Measurements from ENCODE around the gene ATP6V0C. TPM values are rescaled to one million over a fixed set of nuclear protein-coding genes. Genes with fewer than 3 reads are reported as not detected.

ATP6V0C gene
- total and polyA plus RNA-seq, 2 of the 8 experiments (the other 6 are each of a cell fraction or from before 2014, with no cell fraction given), result 125 to 176 TPM

DNA sequence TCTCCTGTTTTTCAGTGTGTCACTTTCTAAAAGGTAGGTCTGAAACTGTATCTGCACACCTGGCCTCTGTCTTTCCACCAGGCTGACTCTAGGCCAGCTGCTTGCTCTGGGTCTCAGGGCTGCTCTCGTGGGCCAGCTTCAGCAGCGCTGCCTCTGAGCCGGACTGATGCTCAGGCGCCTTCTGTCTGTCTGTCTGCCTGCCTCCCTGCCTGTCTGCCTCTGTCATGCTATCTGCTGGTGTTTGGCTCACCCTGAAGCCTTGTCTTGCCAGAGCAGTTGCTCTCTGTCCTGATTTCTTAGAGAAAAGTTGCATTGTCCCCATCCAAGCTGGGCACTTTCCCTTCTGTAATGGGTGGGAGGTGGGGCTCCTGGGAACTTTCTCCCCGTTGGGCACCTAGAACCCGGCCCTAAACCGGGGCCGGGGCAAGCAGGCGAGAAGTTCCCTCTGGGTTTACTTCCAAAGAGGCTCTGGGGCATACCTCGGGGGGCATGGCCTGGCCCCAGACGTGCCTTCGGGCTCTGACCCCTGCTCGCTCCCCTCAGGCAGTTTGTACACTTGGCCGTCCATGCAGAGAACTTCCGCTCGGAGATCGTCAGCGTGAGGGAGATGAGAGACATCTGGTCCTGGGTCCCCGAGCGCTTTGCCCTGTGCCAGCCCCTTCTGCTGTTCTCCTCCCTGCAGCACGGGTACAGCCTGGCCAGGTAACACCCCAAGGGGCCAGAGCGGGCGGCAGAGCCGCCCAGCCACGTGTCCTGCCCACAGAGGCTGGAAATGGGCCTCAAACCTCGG lies 15.9 kb upstream of the ATP6V0C start:
- H3K4me2 ChIP-seq (ENCODE audit: insufficient read depth in 1 of 2, low read depth in 2 of 2, low read length in 2 of 2), result no peak overlapping the region
- POLR2A ChIA-PET (ENCODE audit: partially characterized antibody), result interaction anchor here (1.6 to 2.1 kb wide), 2 partner anchors 16 to 275 kb away, joined by 3 to 5 read pairs; partner anchors contain the start of gene ATP6V0C
- no peak for FAIRE-seq
- 94% methylated on average over 26 of the region's 26 CpGs; no CpG with 5 or more reads in 1 of the 2 experiments for WGBS, 2 experiments (ENCODE audit: extremely low coverage in 1 of 2, insufficient coverage in 1 of 2, insufficient read length in 1 of 2, insufficient replicate concordance in 2 of 2, low coverage in 1 of 2, low lambda C conversion rate in 2 of 2, missing lambda C conversion rate in 1 of 2)
- H2BK5ac ChIP-seq (ENCODE audit: low read depth, low read length), result no peak overlapping the region
- CTCF ChIA-PET (ENCODE audit: partially characterized antibody), result interaction anchor here (0.5 to 1.3 kb wide), 7 partner anchors 8 to 248 kb away, joined by 3 to 4 read pairs (median 3); partner anchors contain the start of gene ECI1
- no peaks in the 10 kb centered on the region; the same call in 1 of the 2 replicates for H3K79me1 ChIP-seq (ENCODE audit: low read depth, low read length)
- H3K36me3 ChIP-seq (ENCODE audit: control insufficient read depth in 2 of 4, insufficient read depth in 4 of 4, low read length in 3 of 4), result peaks cover 0 to 15% (median 4%) of the 10 kb centered on the region in 4 experiments; a peak in 4 of 8 replicates
- H4K91ac ChIP-seq (replicated peaks; ENCODE audit: insufficient read length, low read length), result no peak overlapping the region
- peaks cover 2 to 6% of the 10 kb centered on the region in 2 experiments for H4K20me1 ChIP-seq (replicated peaks in 1 of 2; ENCODE audit: control insufficient read depth in 1 of 2, insufficient read depth in 2 of 2, low read length in 2 of 2)
- no peak overlapping the region for H3K14ac ChIP-seq (ENCODE audit: insufficient read length)
- H3K18ac ChIP-seq (ENCODE audit: extremely low read depth, low read length), result no peak overlapping the region
- H3K79me2 ChIP-seq (ENCODE audit: control insufficient read depth in 1 of 2, insufficient read depth in 2 of 2, low read length in 2 of 2), result no peaks in the 10 kb centered on the region
- no peaks in the 10 kb centered on the region for H3K23me2 ChIP-seq (ENCODE audit: low read depth, low read length)
- H2AK5ac ChIP-seq (ENCODE audit: low read depth, low read length), result no peak overlapping the region
- H3K4me3 ChIP-seq (ENCODE audit: extremely low read depth in 1 of 4, insufficient read depth in 2 of 4, low read depth in 3 of 4, low read length in 4 of 4), result no peak overlapping the region
- H2AFZ ChIP-seq (ENCODE audit: low read length), result no peak overlapping the region
- no peak overlapping the region for H3K27ac ChIP-seq (ENCODE audit: low read depth, low read length)
- H3K9ac ChIP-seq (replicated peaks in 1 of 4; ENCODE audit: extremely low read depth in 1 of 4, low read depth in 3 of 4, low read length in 3 of 4), result no peak overlapping the region
- H2BK12ac ChIP-seq (ENCODE audit: low read depth, low read length), result no peak overlapping the region
- H2BK15ac ChIP-seq (ENCODE audit: low read length), result no peak overlapping the region
- peaks cover 0 to 16% (median 9%) of the 10 kb centered on the region in 4 experiments; a peak in 6 of 7 replicates for H3K4me1 ChIP-seq (replicated peaks in 1 of 4; ENCODE audit: control insufficient read depth in 3 of 4, insufficient read depth in 4 of 4, low read length in 3 of 4)
- peak overlapping the region; percentile 21; the same call in 1 of the 2 replicates for H4K8ac ChIP-seq (ENCODE audit: extremely low read depth, insufficient read depth, low read length)
- no peaks in the 10 kb centered on the region for H3K9me3 ChIP-seq (ENCODE audit: insufficient read depth in 2 of 2, low read depth in 1 of 2, low read length in 1 of 2)
- H3K23ac ChIP-seq (ENCODE audit: insufficient read length), result no peak overlapping the region
- no peak overlapping the region for H4K5ac ChIP-seq (ENCODE audit: insufficient read length, low read depth, low read length)
- no peak overlapping the region for H2BK20ac ChIP-seq (ENCODE audit: low read length)
- H2BK120ac ChIP-seq (replicated peaks; ENCODE audit: low read depth, low read length), result no peak overlapping the region
- DNase-seq (ENCODE audit: low read depth in 1 of 2, low spot score in 2 of 2), result no peak
- no peaks in the 10 kb centered on the region; a peak in 1 of 7 replicates for H3K27me3 ChIP-seq (replicated peaks in 1 of 4; ENCODE audit: control insufficient read depth in 3 of 4, extremely low read depth in 1 of 4, insufficient read depth in 3 of 4, low read length in 3 of 4)
- no peak overlapping the region for H3K56ac ChIP-seq (replicated peaks; ENCODE audit: insufficient read length, low read depth, low read length)
- no peak overlapping the region for H3K4ac ChIP-seq (replicated peaks; ENCODE audit: insufficient read length, low read depth, low read length)
- TF ChIP-seq ASH2L (IDR thresholded peaks at IDR 0.05; ENCODE audit: low read length), result no peak
- TF ChIP-seq POLR2A (IDR thresholded peaks at IDR 0.05; ENCODE audit: control extremely low read depth in 1 of 2, low read depth in 2 of 2, low read length in 2 of 2), result no peak
- TF ChIP-seq EP300 (IDR thresholded peaks at IDR 0.05; ENCODE audit: borderline replicate concordance in 1 of 2, low read depth in 2 of 2, low read length in 2 of 2), result no peak
- no peak for TF ChIP-seq TEAD4 (IDR thresholded peaks at IDR 0.05; ENCODE audit: low read depth, low read length)
- TF ChIP-seq SIX5 (IDR thresholded peaks at IDR 0.05; ENCODE audit: low read depth, low read length), result no peak
- TF ChIP-seq, protein P1, sequence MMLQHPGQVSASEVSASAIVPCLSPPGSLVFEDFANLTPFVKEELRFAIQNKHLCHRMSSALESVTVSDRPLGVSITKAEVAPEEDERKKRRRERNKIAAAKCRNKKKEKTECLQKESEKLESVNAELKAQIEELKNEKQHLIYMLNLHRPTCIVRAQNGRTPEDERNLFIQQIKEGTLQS (IDR thresholded peaks at IDR 0.05; ENCODE audit: insufficient read depth, low read depth, low read length), result no peak
- no peak for TF ChIP-seq TBP (IDR thresholded peaks at IDR 0.05; ENCODE audit: low read depth, low read length)
- no peak for TF ChIP-seq TCF12 (IDR thresholded peaks at IDR 0.05; ENCODE audit: low read depth, low read length)
- no peak for TF ChIP-seq CBX8 (IDR thresholded peaks at IDR 0.05; ENCODE audit: borderline replicate concordance, low read depth, low read length)
- TF ChIP-seq POU5F1 (IDR thresholded peaks at IDR 0.05; ENCODE audit: low read depth, low read length), result no peak
- no peak for TF ChIP-seq BACH1 (IDR thresholded peaks at IDR 0.05; ENCODE audit: low read length)
- no peak for TF ChIP-seq SP1 (IDR thresholded peaks at IDR 0.05; ENCODE audit: low read depth, low read length)
- TF ChIP-seq, protein P2, sequence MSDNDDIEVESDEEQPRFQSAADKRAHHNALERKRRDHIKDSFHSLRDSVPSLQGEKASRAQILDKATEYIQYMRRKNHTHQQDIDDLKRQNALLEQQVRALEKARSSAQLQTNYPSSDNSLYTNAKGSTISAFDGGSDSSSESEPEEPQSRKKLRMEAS (IDR thresholded peaks at IDR 0.05), result no peak

All from H1 (cell line).